Stomach (tissue), 9 donors: Measurements from ENCODE around the gene SGIP1. TPM values are rescaled to one million over a fixed set of nuclear protein-coding genes. Genes with fewer than 3 reads are reported as not detected.

Source experiments
- DNase-seq, 2 donors: peaks; one replicate each; pipeline versions ENCODE4 v3.0.0 to v3.0.0-alpha.2; 2013 to 2019
- H3K27ac ChIP-seq, 5 donors: fragments of 200-600 bp in 4 of 5; sonication (generic) in 4 of 5; one replicate each; pipeline ENCODE4 v1.5.1; 2013 to 2019; ENCODE audit warnings: mild to moderate bottlenecking in 1 of 5, moderate library complexity in 1 of 5
- H3K27me3 ChIP-seq, 3 donors: fragments of 200-600 bp; sonication (generic); one replicate each; pipeline ENCODE4 v1.5.1; 2017 to 2019; ENCODE audit warnings: mixed run types in 1 of 3
- H3K36me3 ChIP-seq, 4 donors: fragments of 200-600 bp; sonication (generic); 1 replicate in 3 of 4; 2 replicates in 1 of 4; pipeline ENCODE4 v1.5.1; 2016 to 2019
- H3K4me1 ChIP-seq, 4 donors: fragments of 200-600 bp; sonication (generic); one replicate each; pipeline ENCODE4 v1.5.1; 2016 to 2019
- H3K4me3 ChIP-seq, 4 donors: fragments of 200-600 bp; sonication (generic) in 3 of 4; one replicate each; pipeline ENCODE4 v1.5.1; 2016 to 2019; ENCODE audit warnings: mild to moderate bottlenecking in 1 of 4
- H3K9me3 ChIP-seq, 4 donors: fragments of 200-600 bp; sonication (generic); one replicate each; pipeline ENCODE4 v1.5.1; 2016 to 2019
- EP300 ChIP-seq: sonication (generic); formaldehyde crosslinking; IDR thresholded peaks from one replicate; pipeline ENCODE4 v1.6.1; 2017; ENCODE audit warnings: antibody characterized with exemption
- POLR2A ChIP-seq, 4 donors: fragments of 450-650 bp; IDR thresholded peaks; one replicate each; pipeline ENCODE4 v1.6.1; 2016; ENCODE audit warnings: antibody characterized with exemption in 4 of 4, control low read depth in 2 of 4, mild to moderate bottlenecking in 1 of 4, moderate library complexity in 1 of 4
- POLR2AphosphoS5 ChIP-seq, 3 donors: sonication (generic); formaldehyde crosslinking; IDR thresholded peaks; one replicate each; pipeline ENCODE4 v1.6.1; 2016; ENCODE audit warnings: antibody characterized with exemption in 3 of 3
- WGBS, 5 donors: extraction: QIAGEN DNeasy Blood & Tissue Kit in 3 of 5; methylation state at CpG; one replicate each; pipeline versions ENCODE4 v1.1.5 to v1.1.7; 2013 to 2018; 5-methylcytosine and 5-hydroxymethylcytosine counted together
- intact Hi-C: fragments of 100-400 bp; cut with DNase I; formaldehyde crosslinking; loops from one replicate; pipeline ENCODE4 v1.15.1; 2023; ENCODE audit warnings: low total_unique reads
- polyA plus RNA-seq, 3 donors: library from polyadenylated mRNA; stranded (reverse); fragments of 200-250 nt; gene quantifications; one replicate each; pipeline ENCODE4 v1.2.3, GENCODE V29; 2013
- total RNA-seq, 5 donors: library from RNA; depleted of rRNA; stranded (reverse); fragments of >200 nt; gene quantifications; one replicate each; pipeline versions ENCODE4 v1.1.0 to v1.2.3, GENCODE V29; 2014 to 2016
- TF ChIP-seq, protein P1 (sequence below), 7 experiments: fragments of 450-650 bp in 4 of 7; fragments of 200-600 bp in 3 of 7; sonication (generic) in 3 of 7; IDR thresholded peaks; one replicate each; pipeline ENCODE4 v1.5.1; 2016 to 2019; ENCODE audit warnings: antibody characterized with exemption in 7 of 7, control low read depth in 2 of 7, mild to moderate bottlenecking in 1 of 7
- donor health status: healthy with polysubstance abuse.
- donor health status: Bipolar disorder and iron deficiency.
- donor health status: healthy.

SGIP1 gene
- total and polyA plus RNA-seq, 8 donors, result 1.2 to 44.9 (median 3.0) TPM; not detected in 1

DNA sequence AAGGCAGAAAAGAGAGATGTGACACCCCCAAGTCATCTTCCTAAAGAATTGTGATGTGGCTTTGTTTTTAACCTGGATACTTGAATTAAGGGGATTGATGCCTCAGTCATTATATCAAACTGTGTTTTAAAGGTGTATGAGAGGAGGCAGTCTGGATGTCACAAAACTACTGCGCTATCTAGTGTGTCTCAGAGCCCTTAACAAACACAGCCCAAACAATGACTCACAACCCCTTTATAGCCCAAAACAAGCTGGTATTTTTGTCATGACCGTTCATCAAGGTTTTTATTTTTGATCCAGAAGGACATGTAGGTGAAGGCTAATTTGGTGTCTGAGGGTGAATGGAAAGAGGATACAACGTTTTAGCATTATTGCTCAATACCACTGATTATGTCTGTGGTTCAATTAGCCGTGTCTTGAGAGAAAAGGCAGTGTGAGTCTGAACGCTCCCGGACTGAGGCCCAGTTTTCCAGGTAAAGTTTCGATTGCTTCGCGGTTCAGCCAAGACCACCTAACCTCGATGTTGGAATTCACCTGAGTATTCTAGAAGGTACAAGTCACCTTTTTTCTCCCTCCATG is 71.6 kb downstream of the SGIP1 start:
- H3K4me3 ChIP-seq, result no peak overlapping the region
- no peak overlapping the region for H3K27ac ChIP-seq
- intact Hi-C loops, result no loop called here
- TF ChIP-seq, protein P1, sequence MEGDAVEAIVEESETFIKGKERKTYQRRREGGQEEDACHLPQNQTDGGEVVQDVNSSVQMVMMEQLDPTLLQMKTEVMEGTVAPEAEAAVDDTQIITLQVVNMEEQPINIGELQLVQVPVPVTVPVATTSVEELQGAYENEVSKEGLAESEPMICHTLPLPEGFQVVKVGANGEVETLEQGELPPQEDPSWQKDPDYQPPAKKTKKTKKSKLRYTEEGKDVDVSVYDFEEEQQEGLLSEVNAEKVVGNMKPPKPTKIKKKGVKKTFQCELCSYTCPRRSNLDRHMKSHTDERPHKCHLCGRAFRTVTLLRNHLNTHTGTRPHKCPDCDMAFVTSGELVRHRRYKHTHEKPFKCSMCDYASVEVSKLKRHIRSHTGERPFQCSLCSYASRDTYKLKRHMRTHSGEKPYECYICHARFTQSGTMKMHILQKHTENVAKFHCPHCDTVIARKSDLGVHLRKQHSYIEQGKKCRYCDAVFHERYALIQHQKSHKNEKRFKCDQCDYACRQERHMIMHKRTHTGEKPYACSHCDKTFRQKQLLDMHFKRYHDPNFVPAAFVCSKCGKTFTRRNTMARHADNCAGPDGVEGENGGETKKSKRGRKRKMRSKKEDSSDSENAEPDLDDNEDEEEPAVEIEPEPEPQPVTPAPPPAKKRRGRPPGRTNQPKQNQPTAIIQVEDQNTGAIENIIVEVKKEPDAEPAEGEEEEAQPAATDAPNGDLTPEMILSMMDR (IDR thresholded peaks at IDR 0.05), result no peak
- no peak for TF ChIP-seq POLR2A (IDR thresholded peaks at IDR 0.05)
- DNase-seq, result no peak
- H3K36me3 ChIP-seq, result no peaks in the 10 kb centered on the region
- WGBS, 5 donors, result 84 to 90% (median 87%) methylated on average over 10 of the region's 10 CpGs
- no peaks in the 10 kb centered on the region for H3K27me3 ChIP-seq
- no peaks in the 10 kb centered on the region for H3K9me3 ChIP-seq
- H3K4me1 ChIP-seq, result no peaks in the 10 kb centered on the region

DNA sequence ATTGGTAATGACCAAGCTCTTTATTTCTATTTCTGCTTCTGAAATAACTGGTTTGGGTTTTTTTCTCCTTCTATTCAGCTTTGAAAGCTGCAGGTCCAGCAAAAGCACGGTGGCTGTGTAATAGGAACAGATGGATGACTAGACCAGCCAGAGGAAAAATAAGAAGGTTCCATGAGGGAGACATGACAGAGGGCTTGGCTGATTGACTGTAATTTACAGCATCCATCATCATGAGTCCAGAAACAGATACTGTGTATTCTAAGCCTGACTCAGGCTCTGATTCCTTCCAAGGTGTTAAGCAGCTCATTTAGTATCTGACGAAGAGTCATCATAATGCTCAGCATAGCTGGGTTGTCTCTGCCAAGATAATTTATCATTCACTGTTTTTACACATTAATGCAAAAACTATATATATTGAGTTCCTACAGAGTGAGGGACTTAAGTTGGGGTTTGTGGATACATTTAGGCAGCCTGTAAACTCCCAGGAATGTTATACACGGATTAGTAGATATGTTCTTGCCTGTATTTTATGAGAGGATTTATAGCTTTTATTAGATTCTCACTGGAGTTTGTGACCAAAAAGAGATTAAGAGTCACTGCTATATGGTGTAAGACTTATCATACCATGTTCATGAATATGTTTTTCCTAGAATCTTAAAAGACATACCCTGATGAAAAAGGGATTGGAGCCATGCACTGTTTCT is 72.6 kb downstream of the SGIP1 start:
- no peaks in the 10 kb centered on the region for H3K4me1 ChIP-seq
- H3K27ac ChIP-seq, result peak overlapping the region in 1 of 5 donors; percentile 29
- H3K4me3 ChIP-seq, result no peak overlapping the region
- 80 to 92% (median 82%) methylated on average over 3 of the region's 3 CpGs for whole genome bisulfite sequencing, 5 donors
- no peak for TF ChIP-seq POLR2AphosphoS5 (IDR thresholded peaks at IDR 0.05)
- no peak for TF ChIP-seq POLR2A (IDR thresholded peaks at IDR 0.05)
- intact Hi-C loops, result no loop called here
- H3K27me3 ChIP-seq, result no peaks in the 10 kb centered on the region
- peak in 1 of 2 donors; percentile 10 for DNase-seq
- H3K36me3 ChIP-seq, result no peaks in the 10 kb centered on the region
- H3K9me3 ChIP-seq, result no peaks in the 10 kb centered on the region

DNA sequence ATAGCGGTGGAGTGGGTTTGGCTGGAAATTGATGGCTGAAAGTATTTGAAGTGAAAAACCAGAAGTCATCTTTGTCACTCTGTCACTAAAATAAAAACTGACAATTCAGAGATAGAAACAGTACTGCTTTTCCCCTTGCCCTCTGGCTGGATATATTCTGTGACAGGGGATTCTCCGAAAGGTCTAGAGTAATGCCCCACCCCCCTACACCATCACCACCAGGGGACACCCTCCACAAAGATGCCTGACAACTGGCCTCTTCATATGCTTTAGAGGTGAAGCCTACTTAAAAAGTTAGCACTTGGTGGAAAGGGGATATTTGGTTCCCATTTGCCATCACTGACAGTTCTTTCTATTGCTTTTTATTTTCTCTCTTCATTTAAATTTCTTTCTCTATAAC is 73.5 kb downstream of the SGIP1 start:
- DNase-seq, result no peak
- intact Hi-C loops, result no loop called here
- Histone ChIP-seq H3K9me3 (no peaks in the 10 kb centered on the region), H3K27ac (peak overlapping the region in 1 of 5 donors; percentile 29), H3K36me3 (no peaks in the 10 kb centered on the region), H3K4me1 (no peaks in the 10 kb centered on the region), H3K4me3 (no peak overlapping the region), H3K27me3 (no peaks in the 10 kb centered on the region)
- WGBS, 5 donors, result 91 to 94% (median 92%) methylated on average over 2 of the region's 2 CpGs
- TF ChIP-seq POLR2A (IDR thresholded peaks at IDR 0.05) (no peak), EP300 (no peak), POLR2AphosphoS5 (IDR thresholded peaks at IDR 0.05) (no peak)
- TF ChIP-seq, protein P1 (IDR thresholded peaks at IDR 0.05), result no peak

DNA sequence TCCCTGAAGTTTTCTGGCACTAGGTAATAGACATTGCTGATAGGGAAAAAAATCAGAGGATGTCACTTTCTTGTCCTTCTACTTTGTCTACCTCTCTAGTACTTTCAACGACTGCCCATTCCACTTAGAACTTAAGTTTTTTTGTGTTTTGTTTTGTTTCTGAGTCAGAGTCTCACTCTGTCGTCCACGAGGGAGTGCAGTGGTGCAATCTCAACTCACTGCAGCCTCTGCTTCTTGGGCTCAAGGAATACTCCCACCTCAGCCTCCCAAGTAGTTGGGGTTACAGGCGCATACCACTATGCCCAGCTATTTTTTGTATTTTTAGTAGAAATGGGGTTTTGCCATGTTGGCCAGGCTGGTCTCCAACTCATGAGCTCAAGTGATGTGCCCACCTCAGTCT is 79.2 kb downstream of the SGIP1 start:
- TF ChIP-seq POLR2AphosphoS5 (IDR thresholded peaks at IDR 0.05) (no peak), POLR2A (IDR thresholded peaks at IDR 0.05) (no peak), EP300 (no peak)
- TF ChIP-seq, protein P1 (IDR thresholded peaks at IDR 0.05), result no peak
- Histone ChIP-seq H3K36me3 (no peaks in the 10 kb centered on the region), H3K27ac (no peak overlapping the region), H3K4me3 (no peak overlapping the region), H3K4me1 (no peaks in the 10 kb centered on the region), H3K9me3 (no peaks in the 10 kb centered on the region), H3K27me3 (no peaks in the 10 kb centered on the region)
- no peak for DNase-seq
- intact Hi-C loops, result no loop called here
- WGBS, 5 donors, result 78 to 92% (median 84%) methylated on average over 4 of the region's 4 CpGs
